ENCODE measurements around the gene VAMP8.

DNA sequence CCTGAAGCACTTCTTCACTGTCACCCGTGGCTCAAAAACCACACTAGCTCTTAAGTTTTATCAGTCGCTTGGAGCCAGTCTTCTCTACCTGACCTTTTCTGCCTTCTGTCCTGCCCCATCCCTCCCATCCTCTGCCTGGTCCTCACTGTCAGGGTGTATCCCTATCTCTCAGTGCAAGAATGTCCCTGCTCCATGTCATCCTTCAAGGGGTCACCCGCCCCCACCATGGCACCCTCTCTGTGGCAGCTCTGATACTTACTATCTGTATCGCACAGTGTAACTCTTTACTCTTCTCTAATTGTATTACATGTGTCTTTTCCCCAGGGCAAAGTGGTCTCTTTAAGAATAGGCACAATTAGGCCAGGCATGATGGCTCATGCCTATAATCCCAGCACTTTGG is 11.3 kb downstream of the VAMP8 start:
- TF ChIP-seq, protein P1, sequence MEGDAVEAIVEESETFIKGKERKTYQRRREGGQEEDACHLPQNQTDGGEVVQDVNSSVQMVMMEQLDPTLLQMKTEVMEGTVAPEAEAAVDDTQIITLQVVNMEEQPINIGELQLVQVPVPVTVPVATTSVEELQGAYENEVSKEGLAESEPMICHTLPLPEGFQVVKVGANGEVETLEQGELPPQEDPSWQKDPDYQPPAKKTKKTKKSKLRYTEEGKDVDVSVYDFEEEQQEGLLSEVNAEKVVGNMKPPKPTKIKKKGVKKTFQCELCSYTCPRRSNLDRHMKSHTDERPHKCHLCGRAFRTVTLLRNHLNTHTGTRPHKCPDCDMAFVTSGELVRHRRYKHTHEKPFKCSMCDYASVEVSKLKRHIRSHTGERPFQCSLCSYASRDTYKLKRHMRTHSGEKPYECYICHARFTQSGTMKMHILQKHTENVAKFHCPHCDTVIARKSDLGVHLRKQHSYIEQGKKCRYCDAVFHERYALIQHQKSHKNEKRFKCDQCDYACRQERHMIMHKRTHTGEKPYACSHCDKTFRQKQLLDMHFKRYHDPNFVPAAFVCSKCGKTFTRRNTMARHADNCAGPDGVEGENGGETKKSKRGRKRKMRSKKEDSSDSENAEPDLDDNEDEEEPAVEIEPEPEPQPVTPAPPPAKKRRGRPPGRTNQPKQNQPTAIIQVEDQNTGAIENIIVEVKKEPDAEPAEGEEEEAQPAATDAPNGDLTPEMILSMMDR (IDR thresholded peaks at IDR 0.05) = no peak
- no peak for TF ChIP-seq POLR2A (IDR thresholded peaks at IDR 0.05)
